ENCODE data around the gene FRAT1. TPM values are rescaled to one million over a fixed set of nuclear protein-coding genes. Genes with fewer than 3 reads are reported as not detected.

FRAT1 gene
- total RNA-seq, 1 experiment from 2014 or later, result 1.9 TPM

DNA sequence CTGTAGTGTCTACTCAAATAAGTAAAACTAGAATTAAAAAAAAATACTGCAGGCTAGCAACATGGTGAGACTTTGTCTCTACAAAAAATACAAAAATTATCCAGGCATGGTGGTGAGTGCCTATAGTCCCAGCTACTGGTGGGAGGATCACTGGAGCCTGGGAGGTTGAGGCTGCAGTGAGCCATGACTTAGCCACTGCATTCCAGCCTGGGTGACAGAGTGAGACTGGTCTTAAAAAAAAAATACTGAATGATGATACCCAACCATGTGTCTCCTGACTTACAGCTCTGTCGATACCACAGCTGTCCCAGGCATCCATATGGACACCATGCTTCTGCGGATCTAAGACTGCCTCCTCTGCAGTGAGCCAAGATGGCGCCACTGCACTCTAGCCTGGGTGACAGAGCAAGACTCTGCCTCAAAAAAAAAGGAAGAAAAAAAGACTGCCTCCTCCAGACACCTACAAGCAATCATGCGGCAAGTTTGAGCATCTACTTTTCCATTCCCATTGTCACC, 7.9 kb upstream of the FRAT1 start:
- Mint-ChIP-seq H3K9me3 (ENCODE audit: unreplicated experiment) (no peaks in the 10 kb centered on the region), H3K4me3 (ENCODE audit: unreplicated experiment) (no peak overlapping the region), H3K36me3 (ENCODE audit: insufficient read depth, unreplicated experiment) (no peaks in the 10 kb centered on the region), H3K27me3 (ENCODE audit: insufficient read depth, unreplicated experiment) (no peaks in the 10 kb centered on the region), H3K4me1 (ENCODE audit: insufficient read depth, unreplicated experiment) (no peaks in the 10 kb centered on the region), H3K27ac (ENCODE audit: low read depth, unreplicated experiment) (no peak overlapping the region)
- intact Hi-C loops (cut with micrococcal nuclease), result no loop called here
- DNase-seq (ENCODE audit: unreplicated experiment), result no peak
- BruUV-seq (replicated peaks), result no TSS peak
- TF ChIP-seq, protein P1, sequence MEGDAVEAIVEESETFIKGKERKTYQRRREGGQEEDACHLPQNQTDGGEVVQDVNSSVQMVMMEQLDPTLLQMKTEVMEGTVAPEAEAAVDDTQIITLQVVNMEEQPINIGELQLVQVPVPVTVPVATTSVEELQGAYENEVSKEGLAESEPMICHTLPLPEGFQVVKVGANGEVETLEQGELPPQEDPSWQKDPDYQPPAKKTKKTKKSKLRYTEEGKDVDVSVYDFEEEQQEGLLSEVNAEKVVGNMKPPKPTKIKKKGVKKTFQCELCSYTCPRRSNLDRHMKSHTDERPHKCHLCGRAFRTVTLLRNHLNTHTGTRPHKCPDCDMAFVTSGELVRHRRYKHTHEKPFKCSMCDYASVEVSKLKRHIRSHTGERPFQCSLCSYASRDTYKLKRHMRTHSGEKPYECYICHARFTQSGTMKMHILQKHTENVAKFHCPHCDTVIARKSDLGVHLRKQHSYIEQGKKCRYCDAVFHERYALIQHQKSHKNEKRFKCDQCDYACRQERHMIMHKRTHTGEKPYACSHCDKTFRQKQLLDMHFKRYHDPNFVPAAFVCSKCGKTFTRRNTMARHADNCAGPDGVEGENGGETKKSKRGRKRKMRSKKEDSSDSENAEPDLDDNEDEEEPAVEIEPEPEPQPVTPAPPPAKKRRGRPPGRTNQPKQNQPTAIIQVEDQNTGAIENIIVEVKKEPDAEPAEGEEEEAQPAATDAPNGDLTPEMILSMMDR (IDR thresholded peaks at IDR 0.05; ENCODE audit: unreplicated experiment), result no peak
- POLR2A ChIA-PET, result no interaction called here
- CTCF ChIA-PET, result interaction anchor here (1.1 kb wide), 1 partner anchor 21 kb away, joined by 7 read pairs; no protein-coding TSS in a partner anchor

DNA sequence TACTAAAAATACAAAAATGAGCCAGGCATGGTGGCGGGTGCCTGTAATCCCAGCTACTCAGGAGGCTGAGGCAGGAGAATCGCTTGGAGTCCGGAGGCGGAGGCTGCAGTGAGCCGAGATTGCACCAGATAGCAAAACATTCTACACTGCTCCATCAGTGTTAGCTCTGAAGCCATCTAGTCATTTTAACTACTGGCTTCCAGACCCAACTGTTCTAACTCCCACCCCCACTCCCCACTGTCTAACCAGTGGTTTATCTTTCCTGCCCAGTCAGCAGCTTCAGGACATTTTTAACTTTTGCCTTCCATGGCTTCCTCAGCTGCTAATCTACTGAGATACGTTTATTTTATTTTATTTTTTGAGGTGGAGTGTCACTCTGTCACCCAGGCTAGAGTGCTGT, 6.2 kb upstream of the FRAT1 start:
- ChIA-PET POLR2A (no interaction called here), CTCF (interaction anchor here (1.2 kb wide), 1 partner anchor 18 kb away, joined by 3 read pairs; no protein-coding TSS in a partner anchor)
- no peaks in the 10 kb centered on the region for H3K4me1 Mint-ChIP-seq (ENCODE audit: insufficient read depth, unreplicated experiment)
- no peak overlapping the region for H3K4me3 Mint-ChIP-seq (ENCODE audit: unreplicated experiment)
- intact Hi-C loops (cut with micrococcal nuclease), result no loop called here
- no TSS peak for BruUV-seq (replicated peaks)
- H3K27me3 Mint-ChIP-seq (ENCODE audit: insufficient read depth, unreplicated experiment), result no peaks in the 10 kb centered on the region
- H3K36me3 Mint-ChIP-seq (ENCODE audit: insufficient read depth, unreplicated experiment), result no peaks in the 10 kb centered on the region
- H3K27ac Mint-ChIP-seq (ENCODE audit: low read depth, unreplicated experiment), result no peak overlapping the region
- TF ChIP-seq, protein P1 (IDR thresholded peaks at IDR 0.05; ENCODE audit: unreplicated experiment), result no peak
- H3K9me3 Mint-ChIP-seq (ENCODE audit: unreplicated experiment), result no peaks in the 10 kb centered on the region
- DNase-seq (ENCODE audit: unreplicated experiment), result no peak

DNA sequence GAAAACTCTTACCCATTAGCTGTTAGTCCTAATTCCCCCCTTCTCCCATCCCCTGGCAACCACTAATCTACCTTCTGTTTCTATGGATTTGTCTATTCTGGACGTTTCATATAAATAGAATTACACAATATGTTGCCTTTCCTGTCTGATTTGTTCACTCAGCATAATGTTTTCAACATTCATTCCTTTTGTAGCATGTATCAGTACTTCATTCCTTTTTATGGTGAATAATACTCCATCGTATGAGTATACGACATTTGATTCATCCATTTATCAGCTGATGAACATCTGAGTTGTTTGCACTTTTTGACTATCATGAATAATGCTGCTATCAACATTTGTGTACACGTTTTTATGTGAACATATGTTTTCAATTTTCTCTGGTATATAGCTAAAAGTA, 4.4 kb upstream of the FRAT1 start:
- Mint-ChIP-seq H3K9me3 (ENCODE audit: unreplicated experiment) (no peaks in the 10 kb centered on the region), H3K27me3 (ENCODE audit: insufficient read depth, unreplicated experiment) (no peaks in the 10 kb centered on the region), H3K36me3 (ENCODE audit: insufficient read depth, unreplicated experiment) (no peaks in the 10 kb centered on the region), H3K4me3 (ENCODE audit: unreplicated experiment) (no peak overlapping the region), H3K4me1 (ENCODE audit: insufficient read depth, unreplicated experiment) (peaks cover 4% of the 10 kb centered on the region), H3K27ac (ENCODE audit: low read depth, unreplicated experiment) (no peak overlapping the region)
- ChIA-PET CTCF (interaction anchor here (2.2 kb wide), 1 partner anchor 17 kb away, joined by 8 read pairs; no protein-coding TSS in a partner anchor), POLR2A (interaction anchor here (0.5 to 1.6 kb wide), 7 partner anchors 17 to 335 kb away, joined by 3 to 8 read pairs (median 3); no protein-coding TSS in a partner anchor)
- no peak for DNase-seq (ENCODE audit: unreplicated experiment)
- intact Hi-C loops (cut with micrococcal nuclease), result no loop called here
- TF ChIP-seq, protein P1 (IDR thresholded peaks at IDR 0.05; ENCODE audit: unreplicated experiment), result no peak
- no TSS peak for BruUV-seq (replicated peaks)

DNA sequence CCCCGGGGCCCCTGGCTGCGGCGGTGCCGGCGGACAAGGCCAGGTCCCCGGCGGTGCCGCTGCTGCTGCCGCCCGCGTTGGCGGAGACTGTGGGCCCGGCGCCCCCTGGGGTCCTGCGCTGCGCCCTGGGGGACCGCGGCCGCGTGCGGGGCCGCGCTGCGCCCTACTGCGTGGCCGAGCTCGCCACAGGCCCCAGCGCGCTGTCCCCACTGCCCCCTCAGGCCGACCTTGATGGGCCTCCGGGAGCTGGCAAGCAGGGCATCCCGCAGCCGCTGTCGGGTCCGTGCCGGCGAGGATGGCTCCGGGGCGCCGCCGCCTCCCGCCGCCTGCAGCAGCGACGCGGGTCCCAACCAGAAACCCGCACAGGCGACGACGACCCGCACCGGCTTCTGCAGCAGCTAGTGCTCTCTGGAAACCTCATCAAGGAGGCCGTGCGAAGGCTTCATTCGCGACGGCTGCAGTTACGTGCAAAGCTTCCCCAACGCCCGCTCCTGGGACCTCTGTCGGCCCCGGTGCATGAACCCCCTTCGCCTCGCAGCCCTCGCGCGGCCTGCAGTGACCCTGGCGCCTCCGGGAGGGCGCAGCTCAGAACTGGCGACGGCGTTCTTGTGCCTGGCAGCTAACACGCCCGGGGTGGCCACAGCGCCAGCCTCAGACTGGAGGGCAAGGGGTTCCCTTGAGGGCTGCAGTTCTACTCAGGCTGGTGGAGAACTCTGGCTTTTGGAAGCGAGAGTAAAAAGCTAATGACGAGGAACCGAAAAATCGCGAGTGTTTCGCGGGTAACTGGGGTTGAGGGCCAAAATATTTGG, 804 bp downstream of the FRAT1 start:
- Mint-ChIP-seq H3K4me1 (ENCODE audit: insufficient read depth, unreplicated experiment) (peaks cover 8% of the 10 kb centered on the region), H3K27ac (ENCODE audit: low read depth, unreplicated experiment) (peak overlapping the region; percentile 39), H3K4me3 (ENCODE audit: unreplicated experiment) (peak overlapping the region; percentile 80), H3K27me3 (ENCODE audit: insufficient read depth, unreplicated experiment) (no peaks in the 10 kb centered on the region), H3K9me3 (ENCODE audit: unreplicated experiment) (no peaks in the 10 kb centered on the region), H3K36me3 (ENCODE audit: insufficient read depth, unreplicated experiment) (no peaks in the 10 kb centered on the region)
- intact Hi-C loops (cut with micrococcal nuclease), result loop anchor here (1.0 to 2.0 kb wide), 3 partner anchors 13 to 41 kb away; partner anchors contain the start of gene ARHGAP19
- no peak for DNase-seq (ENCODE audit: unreplicated experiment)
- no TSS peak for BruUV-seq (replicated peaks)
- TF ChIP-seq, protein P1 (IDR thresholded peaks at IDR 0.05; ENCODE audit: unreplicated experiment), result no peak
- CTCF ChIA-PET, result interaction anchor here (0.5 to 3.0 kb wide), 10 partner anchors 10 to 233 kb away, joined by 3 to 31 read pairs (median 4); partner anchors contain the start of gene FRAT2
- POLR2A ChIA-PET, result interaction anchor here (0.6 to 3.5 kb wide), 15 partner anchors 12 to 368 kb away, joined by 3 to 158 read pairs (median 4); partner anchors contain the start of genes ARHGAP19, FRAT2 and RRP12

All from MCF 10A (cell line).